22Rv1 (cell line): Measurements from ENCODE around the gene CYP2F1.

ENCODE experiments used
- ZFX ChIP-seq: fragments of 450-650 bp; IDR thresholded peaks from 2 replicates; pipeline ENCODE4 v1.6.1; 2017; ENCODE audit warnings: antibody characterized with exemption, borderline replicate concordance
- TF ChIP-seq, protein P1 (sequence below): fragments of 450-650 bp; IDR thresholded peaks from 2 replicates; pipeline ENCODE4 v1.5.1; 2017; ENCODE audit warnings: mild to moderate bottlenecking

DNA sequence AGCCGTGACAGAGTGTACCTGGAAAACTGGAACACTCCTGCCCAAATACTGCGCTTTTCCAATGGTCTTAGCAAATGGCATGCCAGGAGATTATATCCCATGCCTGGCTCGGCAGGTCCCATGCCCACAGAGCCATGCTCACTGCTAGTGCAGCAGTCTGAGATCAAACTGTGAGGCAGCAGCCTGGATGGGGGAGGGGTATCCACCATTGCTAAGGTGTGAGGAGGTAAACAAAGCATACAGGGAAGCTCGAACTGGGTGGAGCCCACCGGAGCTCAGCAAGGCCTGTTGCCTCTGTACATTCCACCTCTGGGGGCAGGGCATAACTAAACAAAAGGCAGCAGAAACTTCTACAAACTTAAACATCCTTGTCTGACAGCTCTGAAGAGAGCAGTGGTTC, 15.5 kb upstream of the CYP2F1 start:
- TF ChIP-seq, protein P1, sequence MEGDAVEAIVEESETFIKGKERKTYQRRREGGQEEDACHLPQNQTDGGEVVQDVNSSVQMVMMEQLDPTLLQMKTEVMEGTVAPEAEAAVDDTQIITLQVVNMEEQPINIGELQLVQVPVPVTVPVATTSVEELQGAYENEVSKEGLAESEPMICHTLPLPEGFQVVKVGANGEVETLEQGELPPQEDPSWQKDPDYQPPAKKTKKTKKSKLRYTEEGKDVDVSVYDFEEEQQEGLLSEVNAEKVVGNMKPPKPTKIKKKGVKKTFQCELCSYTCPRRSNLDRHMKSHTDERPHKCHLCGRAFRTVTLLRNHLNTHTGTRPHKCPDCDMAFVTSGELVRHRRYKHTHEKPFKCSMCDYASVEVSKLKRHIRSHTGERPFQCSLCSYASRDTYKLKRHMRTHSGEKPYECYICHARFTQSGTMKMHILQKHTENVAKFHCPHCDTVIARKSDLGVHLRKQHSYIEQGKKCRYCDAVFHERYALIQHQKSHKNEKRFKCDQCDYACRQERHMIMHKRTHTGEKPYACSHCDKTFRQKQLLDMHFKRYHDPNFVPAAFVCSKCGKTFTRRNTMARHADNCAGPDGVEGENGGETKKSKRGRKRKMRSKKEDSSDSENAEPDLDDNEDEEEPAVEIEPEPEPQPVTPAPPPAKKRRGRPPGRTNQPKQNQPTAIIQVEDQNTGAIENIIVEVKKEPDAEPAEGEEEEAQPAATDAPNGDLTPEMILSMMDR: no peak
- TF ChIP-seq ZFX: no peak
